HEK293T (cell line): ENCODE results near the gene AKAIN1.

Experiments used
- CTCF ChIA-PET: fragments of 350-600 bp; formaldehyde crosslinking; extraction: SDS; loops from one replicate; lab custom pipeline; 2021; ENCODE audit warnings: antibody characterized with exemption, inconsistent platforms; lab: Yijun Ruan, JAX
- POLR2A ChIA-PET: fragments of 350-600 bp; formaldehyde crosslinking; extraction: SDS; loops from one replicate; lab custom pipeline; 2020; ENCODE audit warnings: antibody characterized with exemption, inconsistent platforms; lab: Yijun Ruan, JAX
- DNase-seq: peaks from one replicate; pipeline ENCODE4 v3.0.0; 2012; ENCODE audit warnings: mixed read lengths; ENCODE audit errors: extremely low spot score
- ARNT ChIP-seq: fragments of 450-650 bp; IDR thresholded peaks from 2 replicates; pipeline ENCODE4 v1.6.1; 2017; ENCODE audit warnings: mild to moderate bottlenecking
- BHLHE40 ChIP-seq: fragments of 450-650 bp; IDR thresholded peaks from 2 replicates; pipeline ENCODE4 v1.6.1; 2016; ENCODE audit warnings: mild to moderate bottlenecking, moderate library complexity, borderline replicate concordance
- CTBP1 ChIP-seq: fragments of 450-650 bp; IDR thresholded peaks from 2 replicates; pipeline ENCODE4 v1.6.1; 2016; ENCODE audit warnings: borderline replicate concordance
- ELF4 ChIP-seq: fragments of 450-650 bp; IDR thresholded peaks from 2 replicates; pipeline ENCODE4 v1.6.1; 2017; ENCODE audit warnings: antibody characterized with exemption
- FOXA1 ChIP-seq: fragments of 450-650 bp; IDR thresholded peaks from 2 replicates; pipeline ENCODE4 v1.6.1; 2016; ENCODE audit warnings: mild to moderate bottlenecking
- FOXK2 ChIP-seq: fragments of 450-650 bp; IDR thresholded peaks from 2 replicates; pipeline ENCODE4 v1.6.1; 2016; ENCODE audit warnings: mild to moderate bottlenecking
- FOXM1 ChIP-seq: fragments of 450-650 bp; IDR thresholded peaks from 2 replicates; pipeline ENCODE4 v1.6.1; 2017; ENCODE audit warnings: mild to moderate bottlenecking, borderline replicate concordance
- HDGF ChIP-seq: fragments of 450-650 bp; IDR thresholded peaks from 2 replicates; pipeline ENCODE4 v1.6.1; 2017; ENCODE audit warnings: antibody characterized with exemption, borderline replicate concordance
- L3MBTL2 ChIP-seq: fragments of 450-650 bp; conservative IDR thresholded peaks from 2 replicates; pipeline ENCODE4 v1.6.1; 2016; ENCODE audit warnings: mild to moderate bottlenecking
- LEF1 ChIP-seq: fragments of 450-650 bp; IDR thresholded peaks from 2 replicates; pipeline ENCODE4 v1.6.1; 2017; ENCODE audit warnings: mild to moderate bottlenecking, borderline replicate concordance
- NFRKB ChIP-seq: fragments of 450-650 bp; IDR thresholded peaks from 2 replicates; pipeline ENCODE4 v1.6.1; 2016; ENCODE audit warnings: mild to moderate bottlenecking, moderate library complexity
- SP1 ChIP-seq: fragments of 450-650 bp; IDR thresholded peaks from 2 replicates; pipeline ENCODE4 v1.6.1; 2017
- SUZ12 ChIP-seq: fragments of 450-650 bp; IDR thresholded peaks from 2 replicates; pipeline ENCODE4 v1.6.1; 2016; ENCODE audit warnings: mild to moderate bottlenecking
- TARDBP ChIP-seq: fragments of 450-650 bp; IDR thresholded peaks from 2 replicates; pipeline ENCODE4 v1.6.1; 2016
- ZNF384 ChIP-seq: fragments of 450-650 bp; IDR thresholded peaks from 2 replicates; pipeline ENCODE4 v1.6.1; 2016
- TF ChIP-seq, protein P1 (sequence below): fragments of 450-650 bp; IDR thresholded peaks from 2 replicates; pipeline ENCODE4 v1.6.1; 2016

AKAIN1 gene

DNA sequence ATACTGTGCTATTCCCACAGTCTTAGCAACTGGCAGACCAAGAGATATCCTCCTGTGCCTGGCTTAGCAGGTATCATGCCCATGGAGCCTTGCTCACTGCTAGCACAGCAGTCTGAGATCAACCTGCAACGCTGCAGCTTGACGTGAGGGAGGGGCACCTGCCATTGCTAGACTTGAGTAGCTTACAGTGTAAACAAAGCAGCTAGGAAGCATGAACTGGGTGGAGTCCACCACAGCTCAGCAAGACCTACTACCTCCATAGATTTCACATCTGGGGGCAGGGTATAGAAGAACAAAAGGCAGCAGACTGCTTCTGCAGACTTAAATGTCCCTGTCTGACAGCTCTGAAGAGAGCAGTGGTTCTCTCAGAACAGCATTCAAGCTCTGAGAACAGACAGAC, 74.8 kb downstream of the AKAIN1 start:
- no peak for DNase-seq
- TF ChIP-seq ZNF384 = no peak
- TF ChIP-seq HDGF = no peak
- TF ChIP-seq CTBP1 = no peak
- no peak for TF ChIP-seq ARNT
- TF ChIP-seq, protein P1, sequence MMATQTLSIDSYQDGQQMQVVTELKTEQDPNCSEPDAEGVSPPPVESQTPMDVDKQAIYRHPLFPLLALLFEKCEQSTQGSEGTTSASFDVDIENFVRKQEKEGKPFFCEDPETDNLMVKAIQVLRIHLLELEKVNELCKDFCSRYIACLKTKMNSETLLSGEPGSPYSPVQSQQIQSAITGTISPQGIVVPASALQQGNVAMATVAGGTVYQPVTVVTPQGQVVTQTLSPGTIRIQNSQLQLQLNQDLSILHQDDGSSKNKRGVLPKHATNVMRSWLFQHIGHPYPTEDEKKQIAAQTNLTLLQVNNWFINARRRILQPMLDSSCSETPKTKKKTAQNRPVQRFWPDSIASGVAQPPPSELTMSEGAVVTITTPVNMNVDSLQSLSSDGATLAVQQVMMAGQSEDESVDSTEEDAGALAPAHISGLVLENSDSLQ = no peak
- no peak for TF ChIP-seq TARDBP
- no peak for TF ChIP-seq FOXK2
- TF ChIP-seq FOXM1 = no peak
- no peak for TF ChIP-seq SP1
- TF ChIP-seq ELF4 = no peak
- no peak for TF ChIP-seq SUZ12
- no peak for TF ChIP-seq NFRKB
- POLR2A ChIA-PET = no interaction called here
- CTCF ChIA-PET = interaction anchor here (0.6 kb wide), 1 partner anchor 386 kb away, joined by 3 read pairs; no protein-coding TSS in a partner anchor

DNA sequence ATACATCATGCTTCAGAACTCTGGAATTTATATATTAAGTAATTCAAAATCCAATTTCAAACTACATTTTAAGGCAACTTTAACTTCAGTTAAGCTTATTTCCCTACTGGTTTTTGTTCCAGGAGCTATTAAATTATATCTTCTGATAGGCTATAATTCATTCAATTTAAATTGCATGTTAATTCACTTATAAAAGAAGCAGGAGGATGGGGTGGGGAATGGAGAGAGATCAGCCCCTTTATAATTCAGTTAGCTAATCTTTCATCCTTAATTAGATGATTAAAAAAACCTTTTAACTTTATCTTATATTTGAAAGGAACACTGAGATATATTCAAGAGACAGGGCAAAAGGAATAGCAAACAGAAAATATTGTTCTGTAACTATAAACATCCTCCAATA, 86.8 kb downstream of the AKAIN1 start:
- POLR2A ChIA-PET = no interaction called here
- TF ChIP-seq TARDBP = no peak
- no peak for TF ChIP-seq CTBP1
- no peak for TF ChIP-seq FOXK2
- no peak for TF ChIP-seq ELF4
- no peak for TF ChIP-seq NFRKB
- TF ChIP-seq ARNT = no peak
- TF ChIP-seq ZNF384 = no peak
- no peak for TF ChIP-seq BHLHE40
- no peak for TF ChIP-seq SP1
- no peak for TF ChIP-seq HDGF
- no peak for TF ChIP-seq SUZ12
- no peak for TF ChIP-seq FOXA1
- no peak for TF ChIP-seq L3MBTL2
- TF ChIP-seq, protein P1 = no peak
- TF ChIP-seq FOXM1 = no peak
- TF ChIP-seq LEF1 = no peak

DNA sequence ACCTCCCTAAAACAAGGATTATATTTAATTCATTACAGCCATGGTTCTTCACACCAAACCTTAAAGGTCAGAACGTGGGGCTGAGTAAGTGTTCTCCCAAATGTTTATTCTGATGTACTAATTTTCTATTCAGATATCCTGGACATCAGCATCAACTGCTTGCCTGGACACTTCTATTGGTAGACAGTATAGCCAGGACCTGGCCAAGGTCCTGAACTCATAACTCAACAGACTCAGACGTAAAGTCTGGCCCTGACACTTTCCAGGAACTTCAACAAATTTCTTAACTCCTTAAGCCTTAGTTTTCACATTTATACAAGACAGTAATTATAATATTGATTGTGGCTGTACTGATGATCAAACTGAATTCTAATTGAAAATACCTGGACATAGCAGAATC, 89.1 kb downstream of the AKAIN1 start:
- CTCF ChIA-PET = no interaction called here
- no peak for TF ChIP-seq FOXK2
- no peak for TF ChIP-seq FOXA1
- no peak for TF ChIP-seq NFRKB
- no peak for TF ChIP-seq ZNF384
- no peak for TF ChIP-seq CTBP1
- no peak for TF ChIP-seq LEF1
- TF ChIP-seq ARNT = no peak
- no peak for TF ChIP-seq BHLHE40
- TF ChIP-seq, protein P1 = no peak
- no peak for TF ChIP-seq SP1
- TF ChIP-seq SUZ12 = no peak
- no peak for TF ChIP-seq HDGF
- no peak for TF ChIP-seq ELF4
- TF ChIP-seq L3MBTL2 = no peak
- TF ChIP-seq FOXM1 = no peak
- no peak for TF ChIP-seq TARDBP
- DNase-seq = no peak
- POLR2A ChIA-PET = no interaction called here

More for the DNA sequence above, 86.8 kb downstream of the AKAIN1 start:
- DNase-seq = no peak
- CTCF ChIA-PET = no interaction called here

DNA sequence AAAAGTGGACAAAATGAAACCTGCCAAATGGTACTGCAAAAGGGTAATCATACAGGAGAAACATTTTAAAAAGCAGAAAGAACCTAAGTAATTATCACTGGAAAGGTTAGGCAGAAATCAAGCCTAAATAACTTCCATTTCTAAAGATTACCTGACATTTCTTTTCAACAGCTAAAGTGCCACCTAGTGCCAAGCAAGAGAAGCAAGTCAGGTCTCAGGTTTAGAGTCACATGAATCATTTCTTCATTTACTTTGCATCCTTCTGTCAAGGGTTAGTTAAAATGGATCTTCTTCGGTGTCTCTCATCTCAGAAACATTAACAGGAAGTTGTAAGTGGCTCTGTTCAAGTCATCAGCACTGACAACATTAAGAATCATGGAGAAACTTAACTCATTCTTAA, 90.3 kb downstream of the AKAIN1 start:
- ChIA-PET CTCF (no interaction called here), POLR2A (no interaction called here)
- TF ChIP-seq SP1 (no peak), BHLHE40 (no peak), ELF4 (no peak), CTBP1 (no peak), L3MBTL2 (no peak), SUZ12 (no peak), TARDBP (no peak), ARNT (no peak), ZNF384 (no peak), NFRKB (no peak)
- no peak for DNase-seq

DNA sequence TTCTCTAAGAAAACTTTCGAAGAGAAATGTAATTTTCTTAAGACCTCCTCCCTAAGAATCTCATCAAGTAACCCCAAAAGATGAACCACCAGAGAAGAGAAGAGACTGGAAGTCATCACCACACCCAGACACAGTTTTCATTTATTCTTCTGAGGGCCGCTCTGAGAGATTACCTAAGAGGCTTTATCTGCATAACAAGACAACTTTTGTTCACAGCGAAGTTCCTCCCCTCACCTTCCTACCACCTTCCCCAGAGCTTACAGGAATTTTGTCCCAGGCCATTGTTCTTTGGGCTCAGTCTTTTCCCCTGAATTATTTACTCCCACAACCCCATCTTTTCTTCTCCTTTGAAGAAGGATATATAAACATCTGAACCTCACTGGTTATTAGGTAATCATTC, 92.8 kb downstream of the AKAIN1 start:
- no peak for DNase-seq
- ChIA-PET CTCF (no interaction called here), POLR2A (no interaction called here)
- TF ChIP-seq SUZ12 = no peak
- no peak for TF ChIP-seq SP1
- TF ChIP-seq L3MBTL2 = no peak
- no peak for TF ChIP-seq ZNF384
- TF ChIP-seq, protein P1 = no peak
- no peak for TF ChIP-seq LEF1
- TF ChIP-seq BHLHE40 = no peak

DNA sequence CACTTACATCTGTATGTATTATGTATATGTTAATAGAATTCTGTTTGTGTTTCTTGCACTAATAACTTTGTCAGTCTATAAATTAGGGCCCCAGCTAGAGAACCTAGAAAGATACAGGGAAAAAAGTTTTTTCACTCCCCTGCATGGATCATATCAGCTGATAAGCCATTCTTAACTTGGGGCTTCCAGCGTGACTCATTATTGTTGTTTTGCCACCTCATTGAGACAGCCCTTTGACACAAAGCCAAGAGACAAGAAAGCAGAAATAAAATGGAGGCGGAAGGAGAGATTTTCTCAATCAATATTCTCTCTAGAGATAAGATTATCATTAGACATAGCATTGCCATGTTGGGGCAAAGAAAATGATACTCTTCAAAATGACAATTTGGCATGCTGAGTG, 93.4 kb downstream of the AKAIN1 start:
- TF ChIP-seq SP1 = no peak
- no peak for TF ChIP-seq FOXA1
- no peak for TF ChIP-seq ELF4
- TF ChIP-seq NFRKB = no peak
- TF ChIP-seq ZNF384 = no peak
- no peak for TF ChIP-seq ARNT
- TF ChIP-seq SUZ12 = no peak
- TF ChIP-seq HDGF = no peak
- no peak for TF ChIP-seq FOXK2
- TF ChIP-seq CTBP1 = no peak
- TF ChIP-seq, protein P1 = no peak
- no peak for TF ChIP-seq FOXM1
- TF ChIP-seq TARDBP = no peak
- no peak for TF ChIP-seq L3MBTL2
- TF ChIP-seq BHLHE40 = no peak
- POLR2A ChIA-PET = no interaction called here
- CTCF ChIA-PET = no interaction called here

More for the DNA sequence above, 93.4 kb downstream of the AKAIN1 start:
- DNase-seq = no peak
